Neuronal stem cell (in vitro differentiated cells): ENCODE data around the gene TEPSIN.
A peak's percentile ranks its signal among the peaks of the same experiment; 100 is the strongest.

Experiments used
- DNase-seq: peaks from one replicate; pipeline ENCODE4 v3.0.0-alpha.2; 2013; ENCODE audit warnings: low spot score
- H2AFZ ChIP-seq: one replicate; pipeline ENCODE4 v1.6.1; 2013; ENCODE audit warnings: mild to moderate bottlenecking, low read length, inconsistent platforms
- H2AK5ac ChIP-seq: 2 replicates; pipeline ENCODE4 v1.6.1; 2013; ENCODE audit warnings: low read depth, mild to moderate bottlenecking, inconsistent platforms, low read length, moderate library complexity, mixed read lengths
- H2BK120ac ChIP-seq: 2 replicates; pipeline ENCODE4 v1.6.1; 2013; ENCODE audit warnings: low read depth, mild to moderate bottlenecking, inconsistent platforms, low read length, moderate library complexity, mixed read lengths
- H2BK12ac ChIP-seq: one replicate; pipeline ENCODE4 v1.6.1; 2013; ENCODE audit warnings: low read length, inconsistent platforms
- H2BK15ac ChIP-seq: 2 replicates; pipeline ENCODE4 v1.6.1; 2013; ENCODE audit warnings: mild to moderate bottlenecking, low read length, inconsistent platforms, mixed read lengths
- H2BK5ac ChIP-seq: one replicate; pipeline ENCODE4 v1.6.1; 2013; ENCODE audit warnings: inconsistent platforms, mild to moderate bottlenecking, low read length, moderate library complexity
- H3K14ac ChIP-seq: one replicate; pipeline ENCODE4 v1.6.1; 2013; ENCODE audit warnings: low read length, inconsistent platforms
- H3K18ac ChIP-seq: 2 replicates; pipeline ENCODE4 v1.6.1; 2013; ENCODE audit warnings: low read length, inconsistent platforms
- H3K23ac ChIP-seq: 2 replicates; pipeline ENCODE4 v1.6.1; 2013; ENCODE audit warnings: low read depth, mild to moderate bottlenecking, mixed read lengths, low read length, inconsistent platforms; ENCODE audit not compliant: poor library complexity
- H3K27ac ChIP-seq: replicated peaks from 3 replicates; pipeline ENCODE4 v1.5.1; 2013; ENCODE audit warnings: low read length, inconsistent platforms
- H3K27me3 ChIP-seq, 3 experiments: 2 replicates each; pipeline ENCODE4 v1.6.1; 2013; ENCODE audit warnings: low read length in 3 of 3, mild to moderate bottlenecking in 2 of 3, inconsistent platforms in 1 of 3, low read depth in 1 of 3, mixed read lengths in 1 of 3, moderate library complexity in 1 of 3; ENCODE audit not compliant: control insufficient read depth in 3 of 3, insufficient read depth in 3 of 3
- H3K36me3 ChIP-seq, 2 donors: replicated peaks in 1 of 2; 2 replicates each; pipeline ENCODE4 v1.6.1; 2013; ENCODE audit warnings: low read length in 2 of 2; ENCODE audit not compliant: control insufficient read depth in 2 of 2, insufficient read depth in 2 of 2
- H3K4ac ChIP-seq: 2 replicates; pipeline ENCODE4 v1.6.1; 2013; ENCODE audit warnings: inconsistent platforms, mild to moderate bottlenecking, low read length, moderate library complexity
- H3K4me1 ChIP-seq, 2 donors: 1 replicate in 1 of 2; 2 replicates in 1 of 2; pipeline ENCODE4 v1.6.1; 2013; ENCODE audit warnings: low read length in 2 of 2, low read depth in 1 of 2; ENCODE audit not compliant: control insufficient read depth in 2 of 2, insufficient read depth in 1 of 2
- H3K4me2 ChIP-seq: one replicate; pipeline ENCODE4 v1.6.1; 2013; ENCODE audit warnings: mild to moderate bottlenecking, low read length, inconsistent platforms; ENCODE audit not compliant: insufficient read depth, poor library complexity, severe bottlenecking
- H3K4me3 ChIP-seq, 2 donors: 2 replicates each; pipeline ENCODE4 v1.5.1; 2013; ENCODE audit warnings: low read length in 2 of 2, mild to moderate bottlenecking in 2 of 2, inconsistent platforms in 1 of 2, moderate library complexity in 1 of 2
- H3K79me1 ChIP-seq: one replicate; pipeline ENCODE4 v1.6.1; 2013; ENCODE audit warnings: low read depth, mild to moderate bottlenecking, inconsistent platforms, low read length, moderate library complexity
- H3K9ac ChIP-seq: one replicate; pipeline ENCODE4 v1.6.1; 2013; ENCODE audit warnings: mild to moderate bottlenecking, low read depth, low read length, inconsistent platforms; ENCODE audit not compliant: poor library complexity
- H3K9me3 ChIP-seq, 2 donors: replicated peaks in 1 of 2; 2 replicates each; pipeline versions ENCODE3 to v1.6.1; 2013; ENCODE audit warnings: low read length in 2 of 2, mild to moderate bottlenecking in 2 of 2, inconsistent platforms in 1 of 2, low read depth in 1 of 2, mixed read lengths in 1 of 2, moderate library complexity in 1 of 2; ENCODE audit not compliant: control insufficient read depth in 2 of 2, insufficient read depth in 1 of 2
- H4K8ac ChIP-seq: one replicate; pipeline ENCODE4 v1.6.1; 2013; ENCODE audit warnings: low read depth, mild to moderate bottlenecking, inconsistent platforms, low read length, moderate library complexity
- H4K91ac ChIP-seq: one replicate; pipeline ENCODE4 v1.6.1; 2013; ENCODE audit warnings: low read length, low read depth, mild to moderate bottlenecking, inconsistent platforms; ENCODE audit not compliant: poor library complexity
- WGBS, 2 donors: extraction: QIAGEN DNeasy Blood & Tissue Kit; methylation state at CpG; one replicate each; pipeline ENCODE4 v1.1.7; 2013; ENCODE audit warnings: missing lambda C conversion rate in 2 of 2, mixed read lengths in 1 of 2; ENCODE audit not compliant: insufficient read length in 2 of 2, insufficient replicate concordance in 1 of 2; ENCODE audit errors: extremely low coverage in 2 of 2; 5-methylcytosine and 5-hydroxymethylcytosine counted together

Gene TEPSIN

DNA sequence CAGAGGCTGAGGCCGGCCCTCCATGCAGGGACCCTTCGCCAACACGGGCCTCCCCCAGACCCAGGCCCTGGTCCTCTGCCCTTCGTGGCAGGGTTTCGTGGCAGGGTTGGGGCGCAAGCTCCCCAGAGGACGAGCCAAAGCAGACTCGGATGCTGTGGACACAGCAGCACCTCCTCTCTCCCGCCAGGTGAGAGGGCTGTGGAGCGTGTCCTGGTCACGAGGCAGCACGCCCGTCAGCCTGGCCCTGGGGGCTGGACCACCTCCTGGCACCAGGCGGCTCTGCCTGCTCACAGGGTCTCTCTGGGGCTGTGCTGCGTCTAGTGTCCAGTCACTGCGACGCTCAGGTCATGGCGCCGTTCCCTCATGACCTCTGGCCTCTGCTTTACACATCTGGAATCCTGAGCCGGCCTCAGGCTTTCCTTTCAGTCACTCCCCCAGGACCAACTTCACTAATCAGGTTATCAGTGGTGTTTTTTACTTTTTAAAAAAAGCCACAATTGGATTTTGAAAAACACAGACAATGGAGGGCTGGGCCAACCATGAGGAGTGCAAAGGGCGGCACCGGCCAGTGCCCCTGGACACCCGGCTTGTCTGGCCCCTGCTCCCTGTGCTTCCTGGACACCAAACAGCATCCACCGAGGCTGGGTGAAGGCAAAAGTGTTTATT, 5.6 kb upstream of the TEPSIN start:
- Histone ChIP-seq H3K4me1 (peaks cover 7 to 14% of the 10 kb centered on the region in 2 donors), H3K9me3 (peaks cover 0 to 2% of the 10 kb centered on the region in 2 donors), H3K23ac (no peak overlapping the region), H2BK12ac (no peak overlapping the region), H4K91ac (no peak overlapping the region), H2BK5ac (peak overlapping the region; percentile 1), H3K4ac (no peak overlapping the region), H2AFZ (no peak overlapping the region), H3K4me2 (no peak overlapping the region), H3K36me3 (peaks cover 15 to 26% of the 10 kb centered on the region in 2 donors), H2BK15ac (no peak overlapping the region), H4K8ac (peak overlapping the region; percentile 72), H3K4me3 (peak overlapping the region in 1 of 2 donors; percentile 13), H3K14ac (no peak overlapping the region), H3K18ac (peak overlapping the region; percentile 1), H3K79me1 (peaks cover 10% of the 10 kb centered on the region), H3K27me3 (no peaks in the 10 kb centered on the region), H3K27ac (no peak overlapping the region), H3K9ac (no peak overlapping the region), H2AK5ac (no peak overlapping the region), H2BK120ac (no peak overlapping the region)
- WGBS, 2 donors = no CpG with 5 or more reads among the region's 24 CpGs
- DNase-seq = no peak

DNA sequence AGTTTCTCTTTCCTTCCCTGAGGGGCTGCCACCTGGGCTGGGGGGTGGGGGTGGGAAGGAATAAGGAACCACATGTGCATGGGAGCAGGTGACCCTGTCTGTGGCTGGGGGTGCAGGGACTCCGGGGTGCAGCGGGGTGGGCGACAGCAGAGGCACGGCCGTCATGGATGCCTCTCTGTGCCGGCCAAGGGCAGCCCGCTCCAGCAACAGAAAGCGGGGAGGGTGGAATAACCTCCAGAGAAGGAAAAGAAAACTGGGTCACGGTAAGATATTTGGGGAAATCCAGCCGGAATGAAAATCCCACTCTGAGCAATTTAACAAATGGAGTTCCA, 4.4 kb upstream of the TEPSIN start:
- no CpG with 5 or more reads among the region's 10 CpGs for WGBS, 2 donors
- Histone ChIP-seq H2BK5ac (no peak overlapping the region), H3K14ac (no peak overlapping the region), H3K23ac (no peak overlapping the region), H4K8ac (no peak overlapping the region), H2AFZ (no peak overlapping the region), H2AK5ac (no peak overlapping the region), H3K36me3 (peaks cover 14 to 23% of the 10 kb centered on the region in 2 donors), H3K4me2 (no peak overlapping the region), H3K4ac (no peak overlapping the region), H3K79me1 (peaks cover 12% of the 10 kb centered on the region), H2BK120ac (no peak overlapping the region), H3K27me3 (no peaks in the 10 kb centered on the region), H3K9me3 (peaks cover 0 to 2% of the 10 kb centered on the region in 2 donors), H3K27ac (no peak overlapping the region), H4K91ac (no peak overlapping the region), H2BK12ac (no peak overlapping the region), H3K18ac (no peak overlapping the region), H3K4me1 (peaks cover 7 to 14% of the 10 kb centered on the region in 2 donors), H2BK15ac (no peak overlapping the region), H3K4me3 (no peak overlapping the region), H3K9ac (no peak overlapping the region)
- no peak for DNase-seq

DNA sequence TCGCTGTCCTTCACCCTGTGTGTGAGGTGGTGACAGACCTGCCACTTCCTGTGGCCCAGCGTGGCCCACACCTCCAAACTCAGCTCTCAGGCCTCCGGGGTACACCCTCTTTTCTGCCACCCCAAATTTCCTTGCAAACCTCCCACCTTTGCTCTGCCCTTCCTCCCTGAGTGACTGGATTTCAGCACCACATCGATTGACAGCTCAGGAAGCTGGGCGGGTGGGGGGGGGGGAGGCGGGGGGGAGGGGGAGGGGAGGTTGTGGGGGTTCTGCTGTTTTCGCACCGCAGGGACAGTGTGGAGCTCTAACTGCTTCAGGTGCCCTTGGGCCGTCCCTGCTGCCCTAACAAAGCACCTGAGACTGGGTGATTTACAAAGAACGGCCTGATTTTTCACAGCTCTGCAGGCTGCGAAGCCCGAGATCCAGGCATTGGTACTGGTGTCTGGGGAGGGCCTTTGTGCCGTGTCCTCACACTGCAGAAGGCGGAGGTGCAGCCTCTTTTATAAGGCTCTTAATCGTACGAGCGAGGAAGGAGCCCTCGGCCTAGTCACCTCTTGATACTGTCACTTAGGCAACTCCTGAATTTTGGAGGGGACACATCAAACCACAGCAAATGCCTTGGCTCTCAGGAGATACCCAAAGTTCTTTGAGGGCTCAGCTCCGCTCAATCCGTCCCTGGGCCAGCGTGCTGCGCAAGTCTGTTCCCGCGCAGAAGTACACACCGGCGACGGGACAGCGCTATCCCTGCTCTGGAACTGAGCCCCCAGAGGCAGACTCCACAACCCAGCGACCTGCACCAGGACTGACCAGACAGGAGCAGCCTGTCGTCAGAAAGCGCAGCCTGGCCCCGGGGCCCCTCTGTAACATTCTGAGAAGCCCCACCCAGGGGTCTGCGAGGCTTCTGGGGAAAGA, 3.8 kb upstream of the TEPSIN start:
- Histone ChIP-seq H3K9ac (peak overlapping the region; percentile 63), H3K4me3 (no peak overlapping the region), H3K27ac (no peak overlapping the region), H3K27me3 (no peaks in the 10 kb centered on the region), H2AK5ac (no peak overlapping the region), H3K4me2 (no peak overlapping the region), H3K23ac (peak overlapping the region; percentile 68), H3K18ac (peak overlapping the region; percentile 33), H3K4me1 (peaks cover 10 to 16% of the 10 kb centered on the region in 2 donors), H2AFZ (no peak overlapping the region), H2BK15ac (no peak overlapping the region), H3K79me1 (peaks cover 14% of the 10 kb centered on the region), H2BK12ac (no peak overlapping the region), H2BK5ac (no peak overlapping the region), H3K9me3 (peaks cover 0 to 4% of the 10 kb centered on the region in 2 donors), H4K8ac (no peak overlapping the region), H3K4ac (no peak overlapping the region), H4K91ac (no peak overlapping the region), H2BK120ac (no peak overlapping the region), H3K36me3 (peaks cover 14 to 23% of the 10 kb centered on the region in 2 donors), H3K14ac (no peak overlapping the region)
- WGBS, 2 donors = no CpG with 5 or more reads among the region's 33 CpGs
- DNase-seq = no peak
